ENCODE results near the gene FBN1.

DNA sequence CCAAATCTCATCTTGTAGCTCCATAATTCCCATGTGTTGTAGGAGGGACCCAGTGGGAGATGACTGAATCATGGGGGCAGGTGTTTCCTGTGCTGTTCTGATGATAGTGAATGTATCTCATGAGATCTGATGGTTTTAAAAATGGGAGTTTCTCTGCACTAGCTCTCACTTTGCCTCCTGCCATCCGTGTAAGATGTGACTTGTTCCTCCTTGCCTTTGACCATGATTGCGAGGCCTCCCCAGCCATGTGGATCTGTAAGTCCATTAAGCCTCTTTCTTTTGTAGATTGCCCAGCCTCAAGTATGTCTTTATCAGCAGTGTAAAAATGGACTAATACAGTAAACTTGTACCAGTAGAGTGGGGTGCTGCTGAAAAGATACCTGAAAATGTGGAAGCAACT, 269.7 kb downstream of the FBN1 start:
- no peak for TF ChIP-seq CTCF (IDR thresholded peaks at IDR 0.05)
- TF ChIP-seq POLR2AphosphoS5 (IDR thresholded peaks at IDR 0.05; ENCODE audit: insufficient read depth in 1 of 2, low read depth in 1 of 2), result no peak

All from vagina (tissue), 2 donors.